ENCODE results near the gene MAIP1.

MAIP1 gene

DNA sequence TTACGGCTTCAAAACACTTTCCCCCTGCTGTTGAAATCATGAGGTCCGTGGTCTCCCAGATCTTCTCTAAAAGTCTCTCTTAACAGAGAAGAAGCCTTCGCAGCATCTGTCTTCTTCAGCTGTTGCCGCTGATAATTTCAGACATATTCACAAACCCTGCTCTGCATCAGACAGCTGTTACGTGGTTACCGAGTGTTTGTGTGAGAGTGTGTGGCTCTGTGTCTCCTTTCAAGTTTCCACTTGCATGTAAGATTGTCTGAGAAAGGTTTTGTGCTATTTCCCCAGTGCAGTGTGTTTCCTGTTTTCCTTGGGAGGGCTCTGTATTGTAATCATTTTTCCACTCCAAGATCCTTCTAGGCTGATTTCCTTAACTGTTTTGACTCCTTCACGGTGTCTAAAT lies 32.8 kb downstream of the MAIP1 start:
- no peak for DNase-seq

DNA sequence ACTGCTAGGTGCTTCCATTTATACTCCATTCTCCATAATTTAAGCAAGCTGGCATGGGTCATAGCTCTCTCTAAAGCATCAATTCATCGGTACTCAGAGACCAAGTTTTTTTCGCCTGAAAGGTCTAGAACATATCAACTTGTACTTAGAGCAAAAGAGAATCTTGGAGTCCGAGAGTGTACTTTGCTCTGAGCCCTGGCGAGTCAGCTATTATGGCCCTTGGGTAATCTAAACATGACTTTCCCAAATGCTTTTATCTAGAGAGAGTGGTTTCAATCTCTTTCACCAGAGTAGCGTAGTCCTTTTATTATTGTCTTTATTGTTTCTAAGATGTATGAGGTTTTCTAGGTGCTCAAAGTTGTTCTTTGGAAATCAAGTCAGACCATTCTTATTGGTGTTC lies 34.4 kb downstream of the MAIP1 start:
- DNase-seq, result no peak

DNA sequence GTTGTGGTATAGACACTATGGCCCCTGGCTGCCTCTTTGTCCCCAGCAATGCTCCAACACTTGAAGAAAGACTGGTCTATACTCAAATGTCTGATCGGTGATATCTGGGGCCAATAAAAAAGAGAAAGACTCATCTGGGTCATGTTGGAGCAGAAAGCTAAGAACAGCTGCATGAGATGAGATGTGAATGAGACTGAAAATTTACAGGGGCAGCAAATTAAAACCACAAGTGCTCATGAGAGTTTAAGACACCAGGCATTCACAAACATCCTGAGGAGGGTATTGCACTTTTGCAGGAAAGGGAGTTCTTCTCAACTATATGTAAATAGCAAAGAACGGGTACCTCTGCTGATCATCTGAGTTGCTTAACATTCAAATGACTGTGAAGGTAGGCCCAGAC lies 36.3 kb downstream of the MAIP1 start:
- no peak for DNase-seq

DNA sequence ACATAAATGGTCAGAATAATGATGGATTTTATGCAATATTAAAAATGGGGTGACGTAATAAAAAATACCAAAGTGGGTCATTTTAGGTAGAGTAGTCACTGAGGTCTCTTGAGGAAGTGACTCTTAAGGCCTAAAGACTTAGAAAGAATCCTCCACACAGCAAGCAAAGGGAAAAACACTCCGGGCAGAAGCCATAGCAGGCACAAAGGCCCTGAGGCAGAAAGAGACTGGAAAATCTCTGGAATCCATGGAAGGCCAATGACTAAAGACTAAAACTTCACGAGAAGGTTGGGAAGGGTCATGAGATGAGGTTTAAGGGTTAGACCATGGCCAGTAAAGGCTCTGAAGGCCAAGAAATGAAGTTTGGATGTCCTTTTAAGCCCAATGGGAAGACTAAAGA lies 36.9 kb downstream of the MAIP1 start:
- no peak for DNase-seq

DNA sequence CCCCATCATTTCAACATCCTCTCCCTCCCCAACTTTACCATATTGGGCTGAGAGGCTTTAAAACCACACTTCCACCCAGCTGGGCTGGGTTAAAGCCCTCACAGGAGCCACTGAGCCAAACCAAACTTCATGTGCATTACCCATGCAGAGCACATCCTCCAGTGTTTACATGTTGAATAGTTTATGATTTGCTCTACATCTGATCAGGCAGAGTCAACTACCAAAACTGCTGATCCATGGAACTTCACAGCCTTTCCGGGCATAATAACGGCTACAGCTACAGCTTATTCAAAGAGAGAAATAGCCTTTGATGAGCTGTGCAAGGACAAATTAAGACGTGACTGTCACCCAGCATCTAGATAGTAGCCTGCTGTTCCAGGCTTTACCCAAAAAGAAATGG lies 39.0 kb downstream of the MAIP1 start:
- DNase-seq, result no peak

DNA sequence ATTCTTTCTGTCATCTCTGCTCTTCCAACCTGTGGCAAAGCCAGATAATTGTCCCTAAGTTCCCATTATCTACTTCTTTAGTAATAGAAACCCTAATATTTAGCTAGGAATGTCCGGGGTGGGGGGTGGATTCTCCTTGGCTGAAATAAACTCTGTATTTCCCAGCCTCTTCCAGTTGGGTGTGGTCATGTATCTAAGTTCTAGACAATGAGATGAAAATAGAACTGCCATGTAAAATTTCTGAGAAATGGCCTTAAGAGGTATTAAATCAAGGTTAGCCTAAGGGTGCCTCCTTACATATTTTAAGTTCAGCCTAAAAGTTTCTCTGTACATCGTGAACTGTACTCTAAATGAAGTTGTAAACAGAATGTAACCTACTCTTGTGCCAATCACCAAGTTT lies 39.5 kb downstream of the MAIP1 start:
- DNase-seq, result no peak

DNA sequence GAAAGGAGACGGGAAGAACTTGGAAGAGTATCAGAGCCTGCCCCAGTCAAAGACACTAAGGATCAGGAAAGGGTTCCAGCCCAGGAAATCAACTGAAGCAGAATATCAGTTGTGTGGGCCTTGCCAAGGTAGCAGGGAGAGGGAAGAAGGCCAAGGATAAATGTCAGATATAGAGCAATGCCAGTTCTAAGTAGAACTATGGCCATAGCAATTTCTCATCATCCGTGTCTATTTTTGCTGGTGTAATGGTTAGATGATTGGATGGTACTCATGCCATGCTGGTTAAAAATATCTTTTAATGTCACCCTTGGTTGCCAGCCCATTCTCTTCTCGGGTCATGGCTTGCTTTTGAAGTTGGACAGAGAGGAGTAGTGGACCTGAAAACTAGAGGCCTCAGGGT lies 41.9 kb downstream of the MAIP1 start:
- DNase-seq, result no peak

DNA sequence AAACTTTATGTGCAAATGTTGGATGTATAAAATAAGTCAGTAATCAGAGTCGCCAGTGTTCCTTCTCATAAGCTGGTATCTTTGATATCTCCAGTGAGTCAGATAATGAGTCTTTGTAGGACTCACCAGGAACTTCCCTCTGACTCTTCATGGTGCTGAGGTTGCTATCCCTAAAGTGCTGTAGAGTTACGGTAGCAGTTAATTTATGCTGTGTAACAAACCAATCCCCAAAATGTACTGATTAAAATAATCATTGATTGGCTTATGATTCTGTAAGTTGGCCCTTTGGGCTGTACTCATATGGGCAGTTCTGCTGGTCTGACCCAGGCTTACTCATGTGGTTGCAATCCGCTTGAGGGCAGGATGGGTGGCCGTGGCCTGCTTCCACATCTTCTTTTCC lies 43.8 kb downstream of the MAIP1 start:
- no peak for DNase-seq

DNA sequence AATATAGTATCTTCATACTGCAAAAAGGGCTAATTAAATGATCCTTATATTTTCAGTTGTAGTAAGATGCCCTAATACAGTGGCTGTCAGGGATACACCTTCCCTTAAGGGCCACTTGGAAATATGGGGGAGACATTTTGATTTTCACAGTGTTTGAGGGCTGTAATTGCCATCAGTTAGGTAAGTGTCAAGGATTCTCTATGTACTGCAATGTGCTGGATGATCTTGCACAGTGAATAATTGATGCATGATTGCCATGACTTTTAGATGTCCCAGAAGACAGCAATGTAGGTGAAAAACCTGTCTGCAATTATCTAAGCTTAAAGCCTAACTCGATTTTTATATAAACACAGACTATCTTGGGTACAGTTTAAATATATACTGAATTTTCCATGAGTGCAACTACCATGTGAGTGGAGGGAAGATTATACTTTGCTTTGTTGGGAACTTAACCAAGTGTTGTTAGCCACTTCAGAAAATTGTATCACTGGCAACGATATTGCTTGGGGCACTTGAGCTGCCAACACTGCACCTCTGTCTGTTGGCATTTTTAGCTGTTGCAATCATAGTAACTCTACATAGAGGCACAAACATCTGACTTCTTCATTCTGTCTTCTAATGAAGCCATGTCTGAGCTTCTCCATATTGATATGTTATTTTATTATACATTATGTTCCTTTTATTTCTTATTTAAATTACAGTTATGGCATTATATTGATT lies 45.2 kb downstream of the MAIP1 start:
- no peak for DNase-seq

DNA sequence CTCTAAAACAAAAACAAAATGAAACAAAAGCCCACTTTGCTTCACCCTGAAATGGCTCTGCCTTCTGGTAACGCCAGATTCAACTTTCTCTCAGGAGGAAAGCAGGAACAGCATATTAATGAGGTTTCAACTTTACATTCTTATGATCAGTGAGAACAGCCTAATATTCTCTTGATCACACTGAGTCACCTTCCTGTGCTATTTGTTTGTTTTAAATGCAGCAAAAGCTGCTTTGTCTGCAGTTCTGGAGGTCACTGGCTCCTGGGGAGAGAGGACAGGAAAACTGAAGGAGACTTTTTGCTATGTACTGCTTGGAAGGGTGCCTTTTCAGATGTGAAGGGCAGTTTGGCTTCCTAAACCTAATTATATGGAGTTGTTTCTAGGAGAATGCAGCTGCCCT lies 48.1 kb downstream of the MAIP1 start:
- no peak for DNase-seq

DNA sequence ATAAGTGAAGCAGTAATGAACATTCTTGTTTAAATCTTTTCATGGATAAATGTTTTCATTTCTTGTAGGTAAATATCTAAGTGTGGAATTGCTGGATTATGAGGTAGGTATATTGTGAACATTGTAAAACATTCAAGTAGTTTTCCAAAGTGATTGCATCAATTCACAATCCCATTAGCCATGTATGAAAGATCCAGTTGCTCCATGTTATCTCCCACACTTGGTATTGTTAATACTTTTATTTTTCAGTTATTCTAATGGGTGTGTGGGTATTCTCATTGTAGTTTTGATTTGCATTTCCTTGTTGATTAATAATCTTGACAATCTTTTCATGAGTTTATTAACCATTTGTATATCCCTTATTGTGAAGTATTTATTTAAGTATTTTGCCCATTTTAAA lies 50.3 kb downstream of the MAIP1 start:
- no peak for DNase-seq

DNA sequence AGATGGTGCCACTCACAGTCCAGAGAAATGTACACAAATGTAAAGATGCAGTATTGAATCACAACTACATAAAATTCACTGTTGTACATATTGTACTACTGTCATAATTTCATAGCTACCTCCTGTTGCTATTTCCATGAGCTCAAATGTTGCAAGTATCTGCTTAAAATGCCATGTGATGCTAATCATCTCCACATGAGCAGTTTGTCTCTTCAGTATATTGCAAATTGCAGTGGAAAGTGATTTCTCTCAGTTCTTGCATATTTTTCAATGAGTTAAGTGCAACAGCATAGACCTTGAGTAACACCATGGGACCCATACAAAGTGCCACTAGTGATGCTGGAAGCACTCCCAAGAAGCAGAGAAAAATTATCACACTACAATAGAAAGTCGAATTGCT lies 51.9 kb downstream of the MAIP1 start:
- DNase-seq, result no peak

DNA sequence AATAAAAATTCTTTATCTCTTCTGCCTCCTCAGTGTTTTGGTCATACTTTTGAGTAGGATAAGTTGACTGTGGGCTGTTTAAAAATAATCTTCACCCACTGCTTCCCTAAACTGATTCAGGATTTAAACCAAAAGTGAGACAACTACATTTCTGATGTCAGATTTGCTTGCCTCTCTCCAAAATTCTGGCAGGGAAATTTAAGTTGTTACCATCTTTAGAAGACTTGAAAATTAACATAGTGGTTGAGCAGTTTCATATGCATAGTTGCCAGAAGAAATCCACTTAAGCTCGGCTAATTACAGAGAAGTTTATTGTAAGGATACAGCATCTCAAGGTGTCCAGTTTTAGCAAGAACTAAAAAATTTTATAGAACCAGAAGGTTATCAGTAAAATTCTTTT lies 57.0 kb downstream of the MAIP1 start:
- DNase-seq, result no peak
